Suppressor macrophage treated with lipopolysaccharide for 1 hour (primary cell): ENCODE results near the gene NPIPB8.
"Not testable (repeated sequence)": the region's sequence is repeated elsewhere in the genome, so short reads cannot be mapped to it uniquely, and the experiment has no call there.

ENCODE experiments used
- DNase-seq, 3 donors: peaks; one replicate each; pipeline ENCODE4 v3.0.0-alpha.2; 2020 to 2022

Gene NPIPB8

DNA sequence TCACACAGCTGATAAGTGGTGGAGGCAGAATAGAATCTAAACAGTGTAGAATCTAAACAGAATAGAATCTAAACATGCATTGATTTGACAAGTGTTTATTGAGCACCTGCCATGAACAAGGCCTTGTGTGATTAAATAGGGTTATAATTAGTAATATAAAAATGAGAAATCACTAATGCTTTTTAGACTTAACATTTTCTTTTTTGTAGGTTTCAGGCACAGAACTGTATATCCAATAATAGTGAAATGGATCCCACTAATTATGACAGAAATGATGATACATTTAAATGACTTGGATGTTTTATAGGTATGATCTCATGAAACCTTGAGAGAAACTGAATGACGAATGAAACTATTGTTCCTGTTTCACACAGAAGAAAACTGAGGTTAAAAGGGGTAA is at the start of gene NPIPB8:
Gene NPIPB8, plus strand, starts transcription at position 301 of the 400 bp plus-strand sequence. CDS start 296 bp downstream, outside the sequence.
- DNase-seq, result not testable (repeated sequence)

DNA sequence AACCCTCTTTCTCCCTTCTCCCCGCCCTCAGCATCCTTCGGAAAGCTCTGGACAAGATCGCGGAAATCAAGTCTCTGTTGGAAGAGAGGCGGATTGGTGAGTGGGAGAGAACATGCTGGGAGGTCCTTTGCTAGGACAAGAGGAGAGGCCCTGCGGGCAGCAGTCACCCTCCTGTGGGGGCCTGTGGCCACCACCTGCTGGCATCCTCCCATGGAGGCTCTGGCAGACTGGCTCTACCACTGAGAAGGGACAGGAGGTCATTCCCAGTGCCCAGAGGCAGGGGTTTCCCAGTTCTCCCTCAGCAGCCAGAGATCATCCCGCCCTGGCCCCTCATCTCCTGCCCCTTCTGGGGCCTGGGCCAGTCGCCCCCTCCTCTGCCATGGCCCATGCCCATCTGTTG is 48.8 kb upstream of the NPIPB8 start:
- DNase-seq, result no peak

DNA sequence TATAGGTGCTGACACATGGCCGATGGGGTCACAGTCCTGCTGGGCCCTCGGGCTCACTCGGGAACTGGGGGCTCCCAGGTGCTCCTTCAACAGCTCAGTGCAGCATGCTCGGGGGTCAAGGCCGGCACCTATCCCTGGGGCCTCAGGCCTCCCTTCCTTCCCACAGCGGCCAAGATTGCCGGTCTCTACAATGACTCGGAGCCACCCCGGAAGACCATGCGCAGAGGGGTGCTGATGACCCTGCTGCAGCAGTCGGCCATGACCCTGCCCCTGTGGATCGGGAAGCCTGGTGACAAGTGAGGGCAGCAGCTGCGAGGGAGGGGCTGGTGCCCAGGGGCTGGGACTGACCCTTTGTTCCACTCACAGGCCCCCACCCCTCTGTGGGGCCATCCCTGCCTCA is 47.9 kb upstream of the NPIPB8 start:
- no peak for DNase-seq

DNA sequence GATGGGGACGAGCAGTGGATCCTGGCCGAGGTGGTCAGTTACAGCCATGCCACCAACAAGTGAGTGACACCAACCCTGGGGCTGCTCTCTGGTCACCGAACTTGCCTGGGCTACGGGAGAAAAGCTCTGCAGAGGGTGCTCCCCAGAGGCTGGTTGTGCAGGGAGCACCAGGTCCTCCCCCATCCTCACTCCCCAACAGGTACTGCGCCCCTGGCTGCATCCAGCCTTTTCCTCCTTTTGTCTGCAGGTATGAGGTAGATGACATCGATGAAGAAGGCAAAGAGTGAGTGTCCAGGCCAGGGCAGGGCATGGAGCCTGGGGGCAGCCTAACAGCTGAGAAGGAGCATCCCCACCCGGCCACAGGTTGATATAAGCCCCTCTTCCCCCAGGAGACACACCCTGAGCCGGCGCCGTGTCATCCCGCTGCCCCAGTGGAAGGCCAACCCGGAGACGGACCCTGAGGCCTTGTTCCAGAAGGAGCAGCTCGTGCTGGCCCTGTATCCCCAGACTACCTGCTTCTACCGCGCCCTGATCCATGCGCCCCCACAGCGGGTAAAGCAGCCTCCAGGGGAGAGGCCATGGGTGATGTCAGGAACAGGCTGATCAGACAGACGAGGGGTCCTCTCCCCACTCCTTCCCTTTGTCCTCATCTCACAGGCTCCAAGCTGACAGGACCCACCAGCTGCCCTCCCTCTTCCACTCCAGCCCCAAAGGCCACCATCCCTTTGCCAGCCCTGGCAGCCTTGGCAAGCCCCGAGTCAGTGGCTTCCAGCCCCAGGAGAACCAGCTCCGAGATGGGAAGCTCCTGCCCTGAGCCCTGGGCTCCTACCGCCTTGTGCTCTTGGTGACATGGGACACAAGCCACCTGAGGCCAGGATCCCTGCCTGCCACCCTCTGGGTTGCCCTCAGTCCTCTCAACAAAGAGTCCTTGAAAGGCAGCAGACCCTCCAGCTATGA is 47.2 kb upstream of the NPIPB8 start:
- no peak for DNase-seq

DNA sequence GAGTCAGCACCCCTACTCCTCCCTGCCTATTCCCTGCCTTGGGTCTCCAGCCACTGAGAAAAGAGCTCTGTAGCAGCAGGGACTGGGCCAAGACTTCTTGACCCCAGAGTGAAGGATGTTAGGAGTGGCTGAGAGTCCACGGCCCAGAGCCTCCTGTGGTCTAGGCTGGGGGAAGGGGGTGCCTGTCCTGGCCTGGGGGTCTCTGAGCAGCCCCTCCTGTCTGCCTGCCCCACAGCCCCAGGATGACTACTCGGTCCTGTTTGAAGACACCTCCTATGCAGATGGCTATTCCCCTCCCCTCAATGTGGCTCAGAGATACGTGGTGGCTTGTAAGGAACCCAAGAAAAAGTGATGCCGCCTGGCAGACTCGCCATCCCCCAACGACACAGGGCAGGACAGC is 46.5 kb upstream of the NPIPB8 start:
- DNase-seq, result no peak

DNA sequence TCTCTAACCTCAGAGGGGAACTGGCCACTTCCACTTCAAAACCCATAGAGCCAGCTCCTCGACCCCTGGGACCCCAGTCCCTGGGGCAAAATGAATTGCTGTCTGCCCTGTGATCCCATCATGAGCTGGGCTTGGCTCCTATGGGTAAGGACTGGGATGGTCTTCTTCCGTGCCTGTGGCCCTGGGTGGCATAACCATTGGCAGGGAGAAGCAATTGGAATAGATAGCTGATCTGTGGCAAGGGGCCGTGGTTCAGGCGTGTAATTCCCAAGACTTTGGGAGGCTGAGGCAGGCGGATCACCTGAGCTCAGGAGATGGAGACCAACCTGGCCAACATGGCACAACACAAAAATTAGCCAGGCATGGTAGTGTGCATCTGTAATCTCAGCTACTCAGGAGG is 45.4 kb upstream of the NPIPB8 start:
- no peak for DNase-seq

DNA sequence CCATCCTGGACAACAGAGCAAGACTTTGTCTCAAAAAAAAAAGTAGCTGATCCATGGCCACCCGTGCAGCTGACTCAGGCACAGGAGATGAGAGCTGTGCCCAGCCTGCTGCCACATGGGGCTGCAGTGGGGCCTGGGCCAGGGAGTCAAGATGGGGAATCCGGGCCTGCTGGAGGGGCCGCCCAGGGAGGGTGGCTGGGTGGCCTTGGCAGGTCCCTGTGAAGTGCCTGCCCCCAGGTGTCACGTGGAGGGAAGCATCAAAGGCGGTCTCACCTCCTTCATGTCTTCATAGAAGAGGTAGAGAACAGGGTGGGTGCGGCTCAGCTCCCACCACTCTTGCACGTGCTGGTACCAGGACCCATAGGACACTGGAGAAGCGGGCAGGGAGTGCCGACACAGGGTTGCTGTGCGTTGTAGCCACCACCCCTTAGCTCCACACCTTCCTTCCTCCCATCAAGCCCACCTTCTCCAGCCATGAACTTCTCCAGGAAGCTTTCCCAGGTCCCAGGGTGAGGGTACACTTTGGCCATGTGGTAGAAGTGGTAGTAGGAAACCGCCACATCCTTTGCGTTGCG is 44.8 kb upstream of the NPIPB8 start:
- DNase-seq, result no peak

DNA sequence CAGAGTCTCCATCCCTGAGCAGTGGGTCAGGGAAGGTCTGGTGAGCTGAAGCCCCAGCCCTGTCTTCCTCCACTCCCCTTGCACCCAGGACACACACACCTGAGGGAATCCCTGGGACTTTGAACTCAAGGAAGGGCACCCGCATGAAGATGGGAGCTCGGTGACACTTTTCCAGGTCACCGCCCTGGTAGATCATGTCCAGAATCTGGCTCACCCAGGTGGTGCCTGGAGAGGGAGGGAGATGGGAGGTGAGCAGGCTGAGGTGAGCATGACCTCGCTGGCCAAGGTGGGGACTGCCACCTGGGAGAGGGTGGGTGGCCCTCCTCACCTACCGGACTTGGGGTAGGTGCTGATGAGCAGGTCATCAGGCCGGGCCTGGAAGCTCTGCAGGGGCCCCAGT is 42.4 kb upstream of the NPIPB8 start:
- DNase-seq, result not testable (repeated sequence)

DNA sequence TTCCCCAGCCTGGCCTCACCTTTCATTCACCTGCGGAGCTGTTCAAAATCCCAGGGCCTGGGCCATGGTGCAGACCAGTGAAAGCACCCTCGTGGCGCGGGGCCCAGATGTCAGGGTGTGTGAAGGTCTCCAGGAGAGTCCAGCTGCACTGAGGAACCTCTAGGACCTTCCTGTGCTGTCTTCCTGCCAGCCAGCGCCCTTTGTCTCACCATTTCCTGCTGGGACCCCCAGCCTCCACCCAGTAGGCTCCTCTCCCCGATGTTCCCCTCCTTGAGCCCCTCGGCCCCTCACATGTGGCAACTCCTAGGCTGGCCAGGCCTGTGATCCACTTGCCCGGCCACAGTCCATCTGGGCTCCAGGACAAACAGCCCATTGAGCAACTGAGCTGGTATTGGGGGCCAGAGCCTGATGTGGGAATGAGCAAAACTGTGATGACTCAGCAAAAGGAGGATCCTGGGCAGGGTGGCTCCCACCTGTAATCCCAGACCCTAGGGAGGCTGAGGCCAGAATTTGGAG is 41.7 kb upstream of the NPIPB8 start:
- no peak for DNase-seq

DNA sequence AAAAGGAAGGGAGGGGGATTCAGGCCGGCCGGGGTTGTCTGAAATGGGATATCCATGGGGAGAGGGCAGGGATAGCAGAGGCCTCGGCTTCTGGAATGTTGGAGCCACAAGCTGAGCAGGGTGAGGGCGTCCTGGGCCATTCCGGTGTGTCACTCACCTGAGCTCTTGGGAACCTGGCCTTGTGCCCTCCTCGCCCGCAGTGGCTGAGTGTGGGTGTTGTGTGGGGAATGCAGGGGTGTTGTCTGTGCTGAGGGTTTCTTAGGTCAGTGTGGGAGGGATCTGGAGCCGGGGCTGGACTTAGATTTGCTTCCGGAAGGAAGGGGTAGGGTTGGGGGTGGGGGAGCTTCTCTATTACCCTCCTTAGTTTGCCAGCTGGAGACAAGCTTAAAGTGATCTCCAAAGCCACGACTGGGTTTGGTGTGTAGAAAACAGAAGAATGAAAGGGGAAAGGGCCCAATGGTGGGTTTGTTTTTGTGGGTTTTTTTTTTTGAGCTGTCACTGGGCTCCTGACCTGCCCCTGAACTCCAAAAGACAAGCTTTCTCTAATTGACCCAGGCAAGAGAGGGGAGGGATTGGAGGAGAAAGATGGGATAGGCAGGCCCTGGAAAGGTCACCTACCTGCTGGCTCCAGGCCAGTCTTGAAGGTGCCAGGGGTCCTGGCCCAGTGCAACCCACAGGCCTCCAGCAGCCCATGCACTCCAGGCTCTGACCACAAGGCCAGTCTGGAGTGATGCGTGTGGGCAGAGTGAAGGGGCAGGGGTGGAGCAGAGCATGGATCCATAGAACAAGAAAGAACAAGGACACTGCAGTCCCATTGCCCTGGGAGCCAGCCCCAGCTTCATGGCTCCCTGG is 40.8 kb upstream of the NPIPB8 start, which contains the start of gene SULT1A2:
Gene SULT1A2, minus strand, starts transcription at position 211 of the 852 bp plus-strand sequence. CDS start 1,120 bp downstream, outside the sequence.
- no peak for DNase-seq

DNA sequence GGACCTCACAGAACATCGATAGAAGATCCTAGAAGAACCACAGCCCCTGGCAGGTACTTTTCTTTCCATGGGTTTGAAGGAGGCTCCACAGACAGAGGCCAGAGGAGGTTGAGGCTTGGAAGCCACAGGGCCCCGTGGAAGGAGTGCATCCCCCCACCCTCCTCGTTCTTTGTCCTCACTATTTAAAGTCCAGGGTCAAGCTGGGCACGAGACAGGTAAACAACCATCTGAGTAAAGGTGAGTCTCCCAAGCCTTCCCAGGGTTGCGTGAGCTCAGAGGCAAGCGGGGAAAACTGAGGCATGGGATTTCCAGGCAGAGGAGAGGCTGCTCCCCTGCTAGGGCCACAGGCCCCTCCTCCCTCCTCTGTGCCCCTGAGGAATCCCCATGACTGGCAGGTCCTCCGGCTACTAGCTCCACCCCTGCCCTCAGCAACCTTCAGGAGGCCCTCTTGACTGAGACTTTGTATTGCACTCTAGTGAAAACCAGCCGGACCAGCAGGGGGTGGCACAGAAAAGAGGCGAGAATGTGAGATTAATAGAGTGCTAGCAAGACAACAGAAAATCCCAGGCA is 40.1 kb upstream of the NPIPB8 start:
- DNase-seq, result peak; percentile 39 to 52 (median 46)

DNA sequence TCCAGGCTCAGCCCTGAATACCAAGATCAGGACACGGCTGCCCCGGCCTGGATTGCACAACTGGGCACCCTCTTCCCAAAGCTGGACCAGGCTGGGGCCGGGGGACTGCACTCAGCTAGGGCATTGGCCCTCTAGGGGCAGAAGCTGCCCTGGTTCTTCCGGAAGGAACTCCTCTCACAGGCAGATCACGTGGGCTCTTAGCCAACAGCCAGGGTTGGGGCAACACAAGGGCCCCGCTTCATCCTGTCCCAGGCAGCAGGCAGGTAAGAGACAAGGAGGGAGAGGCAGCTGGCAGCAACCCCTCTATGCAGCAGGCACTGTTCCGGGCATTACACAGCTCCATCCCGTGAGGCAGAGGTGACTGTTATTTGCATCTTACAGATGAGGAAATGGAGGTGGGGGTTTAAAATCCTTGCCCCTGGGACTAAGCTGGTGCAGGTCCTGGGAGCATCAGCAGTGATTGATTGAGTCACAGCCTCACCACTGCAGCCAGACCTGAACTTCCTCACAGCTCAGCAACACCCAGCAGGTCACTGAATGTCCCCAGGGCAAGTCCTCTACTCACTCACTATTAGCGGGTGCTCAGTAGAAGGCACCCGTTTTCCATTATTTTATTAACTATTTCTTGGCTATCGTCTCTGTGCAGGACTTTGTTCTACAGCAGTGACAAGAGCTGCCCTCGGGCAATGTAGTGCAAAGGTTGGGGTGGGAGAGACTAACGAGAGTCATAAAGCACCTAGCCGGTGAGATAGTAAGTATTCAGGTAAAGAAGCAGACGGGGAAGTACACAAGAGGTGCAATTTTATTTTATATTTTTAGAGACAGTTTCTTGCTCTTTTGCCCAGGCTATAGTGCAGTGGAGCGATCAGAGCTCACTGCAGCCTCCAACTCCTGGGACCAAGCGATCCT is 38.2 kb upstream of the NPIPB8 start:
- DNase-seq, result not testable (repeated sequence)

DNA sequence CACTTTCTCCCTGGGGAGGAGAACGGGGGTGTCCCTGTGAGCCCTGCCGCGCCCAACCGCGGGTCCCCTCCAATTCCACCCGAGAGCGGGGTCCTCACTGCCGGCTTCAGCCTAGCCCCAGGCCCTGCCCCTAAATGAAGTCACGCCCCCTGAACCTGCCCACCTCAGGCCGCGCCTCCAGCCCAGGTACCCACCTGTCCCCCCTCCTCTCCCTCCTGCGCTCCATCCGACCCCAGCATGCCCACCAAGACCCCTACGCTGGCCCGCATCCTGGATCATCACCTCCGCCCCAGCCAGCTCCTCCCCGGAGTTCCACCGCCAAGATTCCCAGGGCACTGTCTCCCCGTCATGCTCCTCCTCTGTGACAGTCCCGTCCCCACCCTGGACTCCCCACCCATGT is 36.9 kb upstream of the NPIPB8 start:
- not testable (repeated sequence) for DNase-seq

DNA sequence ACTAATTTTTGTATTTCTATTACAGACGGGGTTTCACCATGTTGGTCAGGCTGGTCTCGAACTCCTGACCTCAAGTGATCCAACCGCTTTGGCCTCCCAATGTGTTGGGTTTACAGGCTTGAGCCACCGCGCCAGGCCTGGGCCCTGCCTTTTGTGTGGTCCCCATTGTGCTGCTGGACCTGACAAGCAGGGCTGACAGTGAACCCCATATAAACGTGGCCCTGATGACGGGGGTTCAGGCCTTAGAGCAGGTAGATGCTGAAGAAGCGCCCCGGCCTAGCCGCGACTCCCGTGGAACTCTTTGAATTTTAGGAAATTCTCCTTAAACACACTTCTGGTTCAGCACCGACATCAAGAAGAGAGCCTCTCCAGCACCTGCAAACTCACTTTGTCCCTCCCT is 36.3 kb upstream of the NPIPB8 start:
- DNase-seq, result not testable (repeated sequence)

DNA sequence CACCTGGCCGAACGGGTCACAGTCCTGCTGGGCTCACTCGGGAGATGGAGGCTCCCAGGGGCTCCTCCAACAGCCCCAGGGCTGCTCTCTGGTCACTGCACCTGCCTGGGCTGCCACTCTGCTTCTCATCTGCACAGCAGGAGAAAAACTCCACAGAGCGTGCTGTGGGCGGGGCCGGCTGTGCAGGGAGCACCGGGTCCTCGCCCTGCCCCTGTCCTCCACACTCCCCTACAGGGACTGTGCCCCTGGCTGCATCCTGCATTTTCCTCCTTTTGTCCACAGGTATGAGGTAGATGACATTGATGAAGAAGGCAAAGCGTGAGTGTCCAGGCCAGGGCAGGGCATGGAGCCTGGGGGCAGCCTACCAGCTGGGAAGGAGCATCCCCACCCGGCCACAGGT is 35.8 kb upstream of the NPIPB8 start:
- not testable (repeated sequence) for DNase-seq

DNA sequence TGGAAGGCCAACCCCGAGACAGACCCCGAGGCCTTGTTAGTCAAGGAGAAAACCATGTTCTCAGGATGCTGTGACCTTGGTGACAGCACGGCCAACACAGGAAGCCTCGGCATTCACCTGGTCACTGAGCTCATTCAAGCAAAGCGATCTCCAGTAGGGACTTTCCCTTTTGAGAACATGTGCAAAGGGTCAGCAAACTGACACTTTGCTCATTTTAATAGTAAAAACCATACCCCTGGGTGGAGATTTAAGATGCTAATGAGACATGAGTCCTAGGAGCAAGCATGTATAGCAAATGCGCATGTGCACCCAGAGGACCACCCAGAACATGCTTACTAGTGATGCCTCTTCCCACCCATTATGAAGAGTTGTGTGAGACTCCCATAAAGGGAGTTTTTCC is 35.3 kb upstream of the NPIPB8 start:
- no peak for DNase-seq

DNA sequence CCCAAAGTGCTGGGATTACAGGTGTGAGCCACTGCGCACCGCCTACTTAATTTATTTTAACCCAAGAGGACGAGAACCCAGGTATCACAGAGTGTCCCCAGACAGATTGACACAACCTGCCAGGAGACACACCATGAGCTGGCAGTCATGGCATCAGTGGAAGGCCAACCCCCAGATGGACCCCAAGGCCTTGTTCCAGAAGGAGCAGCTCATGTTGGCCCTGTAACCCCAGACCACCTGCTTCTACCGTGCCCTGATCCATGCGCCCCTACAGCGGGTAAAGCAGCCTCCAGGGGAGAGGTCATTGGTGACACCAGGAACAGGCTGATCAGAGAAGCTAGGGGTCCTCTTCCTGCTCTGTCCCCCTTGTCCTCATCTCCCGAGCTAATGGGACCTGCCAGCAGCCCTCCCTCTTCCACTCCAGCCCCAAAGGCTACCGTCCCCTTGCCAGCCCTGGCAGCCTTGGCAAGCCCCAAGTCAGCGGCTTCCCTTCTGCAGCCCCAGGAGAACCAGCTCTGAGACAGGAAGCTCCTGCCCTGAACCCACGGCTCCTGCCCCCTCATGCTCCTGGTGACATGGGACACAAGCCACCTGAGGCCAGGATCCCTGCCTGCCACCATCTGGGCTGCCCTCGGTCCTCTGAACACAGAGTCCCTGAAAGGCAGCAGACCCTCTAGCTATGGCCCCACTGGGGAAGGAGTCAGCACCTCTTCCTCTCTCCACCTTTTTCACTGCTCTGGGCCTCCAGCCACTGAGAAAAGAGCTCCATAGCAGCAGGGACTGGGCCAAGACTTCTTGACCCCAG is 34.3 kb upstream of the NPIPB8 start:
- no peak for DNase-seq

DNA sequence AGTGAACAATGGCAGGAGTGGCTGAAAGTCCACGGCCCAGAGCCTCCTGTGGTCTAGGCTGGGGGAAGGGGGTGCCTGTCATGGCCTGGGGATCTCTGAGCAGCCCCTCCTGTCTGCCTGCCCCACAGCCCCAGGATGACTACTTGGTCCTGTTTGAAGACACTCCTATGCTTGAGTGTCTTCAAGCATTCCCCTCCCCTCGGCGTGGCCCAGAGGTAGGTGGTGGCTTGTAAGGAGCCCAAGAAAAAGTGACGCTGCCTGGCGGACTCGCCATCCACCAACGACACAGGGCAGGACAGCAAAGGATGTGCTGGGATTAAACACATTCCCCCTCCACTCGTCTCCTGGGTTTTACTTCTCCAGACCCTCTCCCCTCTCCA is 33.7 kb upstream of the NPIPB8 start:
- DNase-seq, result no peak

DNA sequence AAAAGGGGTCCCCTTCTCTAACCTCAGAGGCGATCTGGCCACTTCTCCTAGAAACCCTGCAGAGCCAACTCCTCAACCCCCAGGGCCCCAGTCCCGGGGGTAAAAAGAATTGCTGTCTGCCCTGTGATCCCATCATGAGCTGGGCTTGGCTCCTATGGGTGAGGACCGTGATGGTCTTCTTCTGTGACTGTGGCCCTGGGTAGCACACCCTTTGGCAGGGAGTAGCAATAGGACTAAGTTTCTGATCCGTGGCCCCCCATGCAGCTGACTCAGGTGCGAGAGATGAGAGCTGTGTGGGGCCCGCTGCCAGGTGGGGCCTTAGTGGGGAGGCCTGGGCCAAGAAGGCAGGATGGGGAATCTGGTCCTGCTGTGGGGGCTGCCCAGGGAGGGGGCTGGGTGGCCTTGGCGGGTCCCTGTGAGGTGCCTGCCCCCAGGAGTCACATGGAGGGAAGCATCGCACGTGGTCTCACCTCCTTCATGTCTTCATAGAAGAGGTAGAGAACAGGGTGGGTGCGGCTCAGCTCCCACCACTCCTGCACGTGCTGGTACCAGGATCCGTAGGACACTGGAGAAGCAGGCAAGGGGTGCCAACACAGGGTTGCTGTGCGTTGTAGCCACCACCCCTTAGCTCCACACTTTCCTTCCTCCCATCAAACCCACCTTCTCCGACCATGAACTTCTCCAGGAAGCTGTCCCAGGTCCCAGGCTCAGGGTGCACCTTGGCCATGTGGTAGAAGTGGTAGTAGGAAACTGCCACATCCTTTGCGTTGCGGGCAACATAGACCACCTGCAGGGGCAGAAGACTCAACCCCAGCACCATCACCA is 31.4 kb upstream of the NPIPB8 start:
- no peak for DNase-seq
